Measurements from ENCODE around the gene ARG1. TPM values are rescaled to one million over a fixed set of nuclear protein-coding genes. Genes with fewer than 3 reads are reported as not detected.

ARG1 gene
- polyA plus RNA-seq, 1 donor from 2014 or later: not detected

GRCh38 chr6:131597446-131597845, 24.4 kb downstream of the ARG1 start:
- H3K79me2 ChIP-seq (replicated peaks; ENCODE audit: insufficient read depth, low read length): no peaks in the 10 kb centered on the region
- H2AFZ ChIP-seq (ENCODE audit: low read depth, low read length): no peak overlapping the region
- peaks cover 23% of the 10 kb centered on the region for H3K36me3 ChIP-seq (ENCODE audit: insufficient read depth, low read length)
- TF ChIP-seq RAD21 (conservative IDR thresholded peaks at IDR 0.05) (peak; percentile 21), MXI1 (conservative IDR thresholded peaks at IDR 0.05; ENCODE audit: poor library complexity, severe bottlenecking) (no peak), POLR2AphosphoS5 (IDR thresholded peaks at IDR 0.05) (no peak), CTCF (IDR thresholded peaks at IDR 0.05; ENCODE audit: poor library complexity, severe bottlenecking) (peak; percentile 43), SMC3 (conservative IDR thresholded peaks at IDR 0.05; ENCODE audit: poor library complexity) (no peak)
- no peak overlapping the region for H3K9ac ChIP-seq (ENCODE audit: low read length)
- H3K4me2 ChIP-seq (ENCODE audit: low read length): no peak overlapping the region
- no peak overlapping the region for H3K27ac ChIP-seq (ENCODE audit: low read length)
- no peak overlapping the region for H3K4me3 ChIP-seq (ENCODE audit: low read length)
- H3F3A ChIP-seq (ENCODE audit: insufficient read depth, low read length, poor library complexity, severe bottlenecking): no peaks in the 10 kb centered on the region
- no peaks in the 10 kb centered on the region for H3K9me3 ChIP-seq (ENCODE audit: low read length)
- H3K9me2 ChIP-seq (ENCODE audit: insufficient read depth, low read length): no peaks in the 10 kb centered on the region
- no peaks in the 10 kb centered on the region for H3K27me3 ChIP-seq (ENCODE audit: insufficient read depth, low read depth, low read length)
- no peaks in the 10 kb centered on the region for H4K20me1 ChIP-seq (ENCODE audit: insufficient read depth)

GRCh38 chr6:131600716-131601115, 27.7 kb downstream of the ARG1 start:
- Histone ChIP-seq H3K27me3 (ENCODE audit: insufficient read depth, low read depth, low read length) (no peaks in the 10 kb centered on the region), H3K4me2 (ENCODE audit: low read length) (no peak overlapping the region), H3K27ac (ENCODE audit: low read length) (no peak overlapping the region), H3K9me2 (ENCODE audit: insufficient read depth, low read length) (no peaks in the 10 kb centered on the region), H3K9ac (ENCODE audit: low read length) (no peak overlapping the region), H3K79me2 (replicated peaks; ENCODE audit: insufficient read depth, low read length) (no peaks in the 10 kb centered on the region), H4K20me1 (ENCODE audit: insufficient read depth) (no peaks in the 10 kb centered on the region), H3K36me3 (ENCODE audit: insufficient read depth, low read length) (peaks cover 18% of the 10 kb centered on the region), H3K4me3 (ENCODE audit: low read length) (no peak overlapping the region), H2AFZ (ENCODE audit: low read depth, low read length) (no peak overlapping the region), H3K9me3 (ENCODE audit: low read length) (no peaks in the 10 kb centered on the region), H3F3A (ENCODE audit: insufficient read depth, low read length, poor library complexity, severe bottlenecking) (no peaks in the 10 kb centered on the region)
- TF ChIP-seq TAF1 (IDR thresholded peaks at IDR 0.05; ENCODE audit: low read depth) (no peak), EP300 (conservative IDR thresholded peaks at IDR 0.05; ENCODE audit: poor library complexity, severe bottlenecking) (peak; percentile 18)

- H2AFZ ChIP-seq (ENCODE audit: low read depth, low read length): no peak overlapping the region
- H3F3A ChIP-seq (ENCODE audit: insufficient read depth, low read length, poor library complexity, severe bottlenecking): no peaks in the 10 kb centered on the region
- H3K79me2 ChIP-seq (replicated peaks; ENCODE audit: insufficient read depth, low read length): no peaks in the 10 kb centered on the region
- H4K20me1 ChIP-seq (ENCODE audit: insufficient read depth): no peaks in the 10 kb centered on the region
- no peaks in the 10 kb centered on the region for H3K9me3 ChIP-seq (ENCODE audit: low read length)
- H3K4me3 ChIP-seq (ENCODE audit: low read length): no peak overlapping the region
- no peak overlapping the region for H3K27ac ChIP-seq (ENCODE audit: low read length)
- H3K4me2 ChIP-seq (ENCODE audit: low read length): no peak overlapping the region
- H3K27me3 ChIP-seq (ENCODE audit: insufficient read depth, low read depth, low read length): no peaks in the 10 kb centered on the region
- H3K36me3 ChIP-seq (ENCODE audit: insufficient read depth, low read length): peaks cover 25% of the 10 kb centered on the region
- TF ChIP-seq SMC3 (conservative IDR thresholded peaks at IDR 0.05; ENCODE audit: poor library complexity) (no peak), RAD21 (conservative IDR thresholded peaks at IDR 0.05) (no peak), REST (IDR thresholded peaks at IDR 0.05; ENCODE audit: borderline replicate concordance) (no peak)
- no peak overlapping the region for H3K9ac ChIP-seq (ENCODE audit: low read length)
- no peaks in the 10 kb centered on the region for H3K9me2 ChIP-seq (ENCODE audit: insufficient read depth, low read length)
Measured at GRCh38 chr6:131602781-131603312, 29.8 kb downstream of the ARG1 start.
